SU-DHL-6 (cell line): ENCODE data around the gene STARD3.

Experiments used
- EZH2phosphoT487 ChIP-seq: fragments of 200-600 bp; sonication (generic), shearing (Covaris generic); conservative IDR thresholded peaks from 2 replicates; pipeline ENCODE4 v1.6.1; 2018; ENCODE audit warnings: mild to moderate bottlenecking, antibody characterized with exemption, low read length, moderate library complexity, mixed read lengths
- TF ChIP-seq, protein P1 (sequence below): fragments of 200-600 bp; sonication (generic); IDR thresholded peaks from one replicate; pipeline ENCODE4 v1.5.1; 2017; ENCODE audit warnings: antibody characterized with exemption, mild to moderate bottlenecking, low read length, moderate library complexity; ENCODE audit not compliant: insufficient read depth, poor library complexity, severe bottlenecking

DNA sequence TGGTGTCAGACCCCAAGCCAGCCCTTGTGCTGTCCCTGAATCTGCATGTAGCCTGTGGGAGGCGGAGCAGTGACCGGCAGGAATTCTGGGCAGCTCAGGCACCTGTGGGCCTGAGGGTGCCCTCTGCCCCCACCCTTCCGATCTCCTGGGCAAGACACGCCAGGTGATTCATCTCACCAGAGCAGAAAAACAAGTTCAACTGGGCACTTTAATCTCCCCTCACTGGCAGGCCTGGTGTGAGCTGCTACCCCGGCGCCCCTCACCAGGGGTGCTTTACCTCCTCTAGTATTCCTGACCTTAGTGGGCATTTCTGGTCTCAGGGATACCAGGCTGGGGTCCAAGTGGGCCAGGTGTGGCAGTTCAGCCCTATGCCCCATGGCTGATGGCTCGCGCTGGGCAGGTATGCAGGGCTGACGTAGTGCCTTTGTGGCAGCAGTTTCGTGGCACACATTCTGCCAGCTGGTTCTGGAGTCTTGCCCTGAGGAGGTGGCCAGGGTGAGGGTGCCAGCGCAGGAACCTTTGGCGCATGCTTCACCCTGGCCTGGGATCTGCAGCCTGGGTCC is 68.9 kb downstream of the STARD3 start:
- TF ChIP-seq, protein P1, sequence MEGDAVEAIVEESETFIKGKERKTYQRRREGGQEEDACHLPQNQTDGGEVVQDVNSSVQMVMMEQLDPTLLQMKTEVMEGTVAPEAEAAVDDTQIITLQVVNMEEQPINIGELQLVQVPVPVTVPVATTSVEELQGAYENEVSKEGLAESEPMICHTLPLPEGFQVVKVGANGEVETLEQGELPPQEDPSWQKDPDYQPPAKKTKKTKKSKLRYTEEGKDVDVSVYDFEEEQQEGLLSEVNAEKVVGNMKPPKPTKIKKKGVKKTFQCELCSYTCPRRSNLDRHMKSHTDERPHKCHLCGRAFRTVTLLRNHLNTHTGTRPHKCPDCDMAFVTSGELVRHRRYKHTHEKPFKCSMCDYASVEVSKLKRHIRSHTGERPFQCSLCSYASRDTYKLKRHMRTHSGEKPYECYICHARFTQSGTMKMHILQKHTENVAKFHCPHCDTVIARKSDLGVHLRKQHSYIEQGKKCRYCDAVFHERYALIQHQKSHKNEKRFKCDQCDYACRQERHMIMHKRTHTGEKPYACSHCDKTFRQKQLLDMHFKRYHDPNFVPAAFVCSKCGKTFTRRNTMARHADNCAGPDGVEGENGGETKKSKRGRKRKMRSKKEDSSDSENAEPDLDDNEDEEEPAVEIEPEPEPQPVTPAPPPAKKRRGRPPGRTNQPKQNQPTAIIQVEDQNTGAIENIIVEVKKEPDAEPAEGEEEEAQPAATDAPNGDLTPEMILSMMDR: no peak
- no peak for TF ChIP-seq EZH2phosphoT487
